HG02571 (cell line): ENCODE results near the gene ROR1.
"Not testable (repeated sequence)": the region's sequence is repeated elsewhere in the genome, so short reads cannot be mapped to it uniquely, and the experiment has no call there.

Experiments used
- ATAC-seq: cut with Tn5 transposase; IDR thresholded peaks from one replicate; pipeline ENCODE4 v1.9.1; 2021; ENCODE audit warnings: mild to moderate bottlenecking, moderate library complexity; ENCODE audit not compliant: unreplicated experiment

The ROR1 gene

DNA sequence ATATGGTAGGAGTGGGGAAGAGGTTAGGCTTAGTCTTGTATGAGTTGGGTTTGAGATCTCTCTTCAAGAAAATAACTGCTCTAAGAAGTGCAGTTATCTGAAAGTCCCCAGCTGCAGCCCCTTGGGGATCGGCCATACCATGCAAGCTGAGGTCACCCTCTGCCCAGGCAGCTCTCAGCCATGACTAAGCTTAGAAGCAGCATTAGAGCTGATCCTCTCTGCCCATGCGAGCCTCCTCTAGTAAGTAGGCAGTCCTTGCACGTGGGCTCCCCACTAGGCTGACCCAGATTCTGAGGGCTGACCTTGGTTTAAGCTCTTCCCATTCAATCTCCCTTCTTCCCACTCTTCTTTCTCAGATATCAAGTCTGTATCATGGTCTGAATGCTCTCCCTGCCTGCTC lies 308.6 kb downstream of the ROR1 start:
- ATAC-seq = no peak

DNA sequence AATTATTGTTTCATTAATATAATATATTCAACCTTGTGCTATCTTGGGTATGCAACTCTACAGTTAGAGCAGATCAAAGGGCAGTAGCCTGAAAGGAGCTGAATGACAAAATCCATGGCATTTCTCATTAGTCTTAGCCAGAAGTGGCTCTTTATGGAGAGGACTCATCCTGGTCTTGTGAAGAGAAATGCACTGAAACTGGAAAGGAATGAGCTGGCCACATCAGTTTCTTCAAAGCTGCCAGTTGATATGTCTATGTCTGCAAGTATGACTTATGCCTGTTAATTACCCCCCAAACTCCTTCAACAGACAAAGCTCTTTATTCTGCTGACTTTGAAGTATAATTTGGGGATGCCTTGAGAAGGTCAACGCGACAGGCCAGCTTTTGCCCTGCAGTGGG lies 310.6 kb downstream of the ROR1 start:
- no peak for ATAC-seq

DNA sequence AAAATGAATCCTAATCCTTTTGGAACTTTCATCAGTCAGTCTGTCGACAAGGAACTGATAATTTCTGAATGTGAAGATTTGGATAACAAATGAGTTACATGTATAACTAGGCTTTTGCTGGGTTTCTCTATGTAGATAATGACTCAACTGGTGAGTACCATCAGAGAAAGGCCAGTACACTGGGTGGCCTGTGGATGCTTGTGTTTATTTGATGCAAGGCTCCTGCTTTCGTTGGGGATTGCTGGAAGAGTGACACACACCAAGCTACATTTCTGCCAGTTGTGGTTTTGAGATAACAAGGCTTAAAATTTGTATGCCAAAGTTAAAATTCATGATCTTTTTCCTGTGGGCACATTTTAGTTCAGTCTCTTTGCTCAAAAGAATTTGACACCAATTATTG lies 314.0 kb downstream of the ROR1 start:
- no peak for ATAC-seq

DNA sequence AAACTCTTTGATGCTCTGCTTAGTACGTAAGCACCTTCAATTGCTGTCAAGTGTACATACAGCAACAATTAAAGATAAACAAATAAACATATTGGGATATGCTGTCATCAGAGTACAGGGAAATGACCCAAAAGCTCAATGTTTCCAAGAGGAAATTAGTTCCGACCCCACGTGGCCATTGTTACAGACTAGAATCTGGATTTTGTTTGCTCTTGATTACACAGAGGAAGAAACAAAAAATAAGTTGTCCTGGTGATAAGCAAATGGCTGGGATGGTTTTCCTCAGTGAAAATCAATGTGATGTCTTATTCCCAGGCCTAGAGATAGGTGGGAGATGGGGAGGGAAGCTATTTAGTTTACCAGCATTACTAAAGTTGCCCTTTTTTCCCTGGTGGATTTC lies 316.6 kb downstream of the ROR1 start:
- no peak for ATAC-seq

DNA sequence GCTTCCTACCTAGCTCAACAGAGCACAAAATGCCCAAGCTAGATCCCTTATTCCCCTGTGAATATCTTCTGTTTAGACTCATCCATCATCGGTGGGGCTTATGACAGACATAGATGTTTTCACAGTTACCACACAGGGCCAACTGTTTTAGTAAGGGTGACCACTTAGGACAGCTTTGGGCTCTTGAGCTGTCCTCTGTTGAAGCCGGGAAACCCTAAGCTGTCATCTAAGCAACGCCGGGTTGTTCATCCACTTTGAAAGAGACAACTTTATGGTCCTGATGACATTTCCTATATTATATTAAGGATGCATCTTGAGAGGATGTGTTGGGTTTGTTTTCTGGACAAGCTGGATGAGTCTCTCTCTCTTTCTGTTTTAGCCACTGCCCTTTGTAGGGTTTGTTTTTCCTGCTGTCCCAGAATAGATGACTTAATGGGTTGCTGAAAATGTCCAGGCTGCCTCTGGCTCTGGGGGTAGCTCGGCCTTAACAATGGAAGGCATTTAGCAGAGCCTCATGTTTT lies 319.1 kb downstream of the ROR1 start:
- ATAC-seq = no peak

DNA sequence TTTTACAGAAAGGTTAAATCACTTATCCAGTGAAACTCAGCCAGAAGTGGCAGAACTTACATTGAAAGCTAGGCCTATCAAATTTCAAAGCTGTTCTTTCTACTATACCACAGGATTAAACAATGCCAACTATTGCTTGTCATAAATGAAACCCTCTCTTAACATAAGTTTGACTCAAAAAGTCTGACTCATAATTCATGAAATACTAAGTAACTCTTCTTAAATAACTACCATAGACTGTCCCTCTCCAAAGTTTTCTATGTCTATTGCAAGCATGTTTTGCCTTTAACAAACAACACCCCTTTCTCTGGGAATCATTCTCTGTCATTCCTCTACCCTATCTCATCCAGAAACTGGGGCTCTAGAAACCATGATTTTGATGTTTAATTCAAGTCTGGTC lies 320.1 kb downstream of the ROR1 start:
- no peak for ATAC-seq

DNA sequence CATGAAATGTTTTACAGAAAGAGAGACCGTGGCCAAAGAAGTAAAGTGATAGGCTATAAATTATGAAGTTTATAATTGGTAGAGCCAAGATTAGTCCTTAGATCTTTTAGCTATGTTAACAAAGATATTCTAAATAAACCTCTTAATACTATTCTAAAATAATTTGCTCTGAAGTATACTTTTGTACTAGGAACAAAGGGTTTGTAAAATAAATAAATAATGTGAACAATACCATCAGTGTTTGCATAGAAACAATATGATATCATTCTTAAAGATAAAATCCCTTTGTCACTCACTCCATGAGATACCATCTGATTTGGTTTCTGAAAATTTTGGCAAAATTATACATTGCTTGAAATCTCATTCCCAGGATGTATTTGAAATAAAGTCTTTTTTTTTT lies 322.0 kb downstream of the ROR1 start:
- no peak for ATAC-seq

DNA sequence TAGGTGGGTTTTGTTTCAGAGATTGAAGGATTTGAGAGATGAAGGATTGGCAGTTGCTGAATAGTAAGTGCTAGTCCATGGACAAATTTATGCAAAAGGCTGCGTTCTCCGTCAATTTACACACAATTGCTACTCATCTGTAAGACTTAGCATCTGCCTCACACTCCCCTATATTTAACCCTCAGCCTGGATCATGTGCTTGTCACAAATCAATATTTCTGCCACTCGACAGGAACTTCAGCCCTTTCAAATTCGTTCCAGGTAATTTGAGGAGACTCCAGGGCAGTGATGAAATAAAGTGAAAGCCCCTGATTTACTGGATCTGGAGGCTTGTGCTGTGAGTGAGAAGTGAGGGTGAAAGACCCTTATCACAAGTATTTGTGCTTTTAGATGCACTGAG lies 324.0 kb downstream of the ROR1 start:
- no peak for ATAC-seq

DNA sequence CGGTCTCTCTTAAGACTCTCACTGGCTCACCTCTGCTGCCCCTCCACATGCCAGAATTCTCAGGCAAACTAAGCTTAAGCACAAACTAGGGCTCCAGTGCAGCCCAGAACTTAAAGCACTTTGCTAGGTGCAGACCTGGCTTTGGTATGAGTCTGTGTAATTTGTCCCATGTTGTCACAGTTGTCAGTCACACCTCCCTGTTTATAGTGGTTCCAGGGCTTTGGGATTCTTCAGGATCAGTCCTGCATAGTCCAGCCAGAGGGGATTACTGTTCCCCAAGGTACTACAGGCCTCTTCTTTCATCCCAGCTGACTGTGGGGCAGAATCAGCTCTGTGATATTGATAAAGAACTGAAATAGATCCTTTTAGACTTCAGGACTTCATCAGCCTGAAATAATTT lies 324.6 kb downstream of the ROR1 start:
- no peak for ATAC-seq

DNA sequence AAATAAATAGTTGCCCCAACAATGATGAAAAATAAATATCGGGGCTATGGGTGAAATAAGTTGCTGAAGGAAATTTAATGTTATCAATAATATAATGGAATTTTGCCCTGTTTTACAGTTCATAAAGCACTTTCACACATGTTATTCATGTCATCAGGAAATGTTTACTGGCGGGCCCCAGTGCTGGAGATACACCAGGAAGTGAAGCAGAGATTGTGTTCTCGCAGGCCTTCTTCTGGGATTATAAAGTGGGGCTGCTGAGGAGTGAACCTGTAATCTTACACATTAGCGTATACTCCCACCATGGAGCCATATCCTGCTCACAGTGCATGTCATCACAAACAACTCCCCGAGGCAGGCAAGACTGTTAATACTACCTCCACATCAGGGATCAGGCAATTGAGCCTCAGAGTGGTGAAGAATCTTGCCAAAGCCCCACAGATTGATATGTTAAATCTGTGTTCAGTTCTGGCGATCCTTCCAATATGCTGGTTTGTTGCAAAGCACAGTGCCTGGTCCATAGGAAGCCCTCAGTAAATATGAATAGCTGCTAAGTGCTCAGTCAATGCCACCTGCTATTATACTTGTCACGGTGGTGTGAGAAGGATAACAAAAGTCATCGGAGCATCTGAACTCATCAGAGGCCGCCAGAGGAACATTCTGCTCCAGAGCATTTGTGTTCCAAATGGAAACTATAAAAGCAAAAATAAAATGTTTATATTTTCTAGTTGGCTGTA lies 325.2 kb downstream of the ROR1 start:
- no peak for ATAC-seq

DNA sequence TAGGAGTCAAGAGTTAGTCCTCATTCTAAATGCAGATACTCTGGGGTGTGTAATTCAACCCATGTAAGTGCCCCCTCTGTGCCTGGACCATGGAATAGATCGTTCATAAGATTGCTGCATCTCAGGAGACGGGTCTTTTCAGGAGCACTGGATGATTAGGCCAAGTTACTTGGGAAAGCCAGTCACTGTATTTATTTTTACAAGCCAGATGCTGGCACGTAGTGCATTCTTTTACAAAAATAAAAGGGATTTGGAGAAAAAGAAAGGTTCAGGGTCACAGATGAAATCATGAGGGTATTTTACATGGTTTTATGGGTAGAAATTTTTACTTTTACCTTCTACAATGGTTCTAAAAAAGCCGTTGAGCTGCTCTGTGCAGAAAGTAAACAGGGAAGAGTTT lies 327.0 kb downstream of the ROR1 start:
- no peak for ATAC-seq

DNA sequence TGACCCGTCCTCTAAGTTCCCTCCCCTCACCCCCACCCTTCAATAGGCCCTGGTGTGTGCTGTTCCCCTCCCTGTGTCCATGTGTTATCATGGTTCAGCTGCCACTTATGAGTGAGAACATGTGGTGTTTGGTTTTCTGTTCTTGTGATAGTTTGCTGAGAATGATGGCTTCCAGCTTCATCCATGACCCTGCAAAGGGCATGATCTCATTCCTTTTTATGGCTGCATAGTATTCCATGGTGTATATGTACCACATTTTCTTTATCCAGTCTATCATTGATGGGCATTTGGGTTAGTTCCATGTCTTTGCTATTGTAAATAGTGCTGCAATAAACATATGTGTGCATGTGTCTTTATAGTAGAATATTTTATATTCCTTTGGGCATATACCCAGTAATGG lies 330.8 kb downstream of the ROR1 start:
- ATAC-seq = not testable (repeated sequence)

DNA sequence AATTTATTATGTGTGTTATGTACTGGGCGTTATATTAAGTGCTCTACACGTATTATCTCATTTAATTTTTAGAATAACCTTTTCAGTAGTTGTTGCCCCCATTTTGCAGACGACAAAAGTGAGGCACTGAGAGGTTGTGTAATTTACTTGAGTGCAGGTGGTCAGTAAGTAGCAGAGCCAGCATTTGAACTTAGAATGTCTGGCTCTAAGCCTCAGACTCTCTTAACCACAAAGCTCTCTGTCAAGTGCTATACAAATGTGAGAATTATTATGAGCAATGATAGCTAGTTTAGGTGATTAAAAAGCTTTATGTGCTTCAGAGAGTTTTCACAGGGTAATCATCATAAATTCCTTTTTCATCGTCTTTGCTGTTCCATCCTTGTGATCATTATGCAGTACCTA lies 333.3 kb downstream of the ROR1 start:
- no peak for ATAC-seq

DNA sequence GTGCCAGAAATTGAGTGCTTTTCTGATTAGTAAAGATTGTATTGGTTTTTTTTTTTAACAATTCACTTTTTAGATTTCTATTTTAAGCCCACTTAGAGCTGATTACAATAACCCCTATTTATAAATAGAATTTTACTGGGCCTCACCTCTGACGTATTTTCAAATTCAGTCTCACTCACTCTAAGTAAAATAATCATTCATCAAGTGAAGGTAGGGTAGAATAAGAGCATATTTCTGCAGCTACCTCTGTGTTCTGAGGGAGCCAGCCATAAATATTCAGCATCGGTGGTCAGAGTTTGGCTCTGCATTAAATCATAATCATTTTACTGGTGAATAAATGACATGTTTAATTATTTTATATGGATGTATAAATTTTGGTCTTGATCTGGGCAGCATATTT lies 333.8 kb downstream of the ROR1 start:
- ATAC-seq = no peak

DNA sequence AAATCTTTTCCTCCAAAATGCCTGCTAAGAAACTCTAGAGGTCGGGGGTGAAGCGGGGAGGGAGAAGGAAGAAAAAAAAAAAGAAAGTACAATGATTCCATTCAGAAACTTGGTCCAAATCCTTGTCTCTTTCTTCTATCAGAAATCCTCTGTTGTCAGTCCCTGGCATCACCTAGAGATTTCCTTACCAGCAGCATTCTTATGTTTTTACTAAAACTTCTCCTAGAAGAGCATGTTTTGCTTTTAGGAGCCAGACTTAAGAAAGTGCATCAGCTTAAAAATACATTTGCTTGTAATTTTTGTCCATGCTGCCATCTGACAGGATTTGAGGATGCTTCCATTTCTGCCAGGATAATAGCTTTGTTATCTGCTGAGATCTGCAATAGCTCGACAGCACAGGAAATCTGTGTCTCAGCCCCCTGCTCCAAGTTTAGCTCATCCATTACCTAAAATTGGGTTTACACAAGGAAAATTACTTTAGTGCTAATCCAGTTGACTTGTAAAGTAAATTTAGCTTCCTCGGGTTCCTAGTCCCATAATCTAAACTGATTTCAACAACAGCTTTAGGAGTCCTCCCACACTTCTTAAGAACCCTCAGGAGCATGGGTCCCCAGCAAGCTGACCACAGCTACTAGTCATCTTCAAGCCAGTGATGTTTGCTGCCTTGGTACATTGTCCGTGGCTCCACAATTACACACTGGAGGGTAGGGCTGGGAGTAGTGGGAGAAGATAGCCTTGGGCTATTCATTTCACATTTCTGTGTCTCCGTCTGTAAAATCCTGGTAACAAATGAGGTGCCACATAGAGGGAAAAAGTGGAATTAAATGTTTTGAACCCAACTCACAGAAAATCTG lies 337.3 kb downstream of the ROR1 start:
- no peak for ATAC-seq

DNA sequence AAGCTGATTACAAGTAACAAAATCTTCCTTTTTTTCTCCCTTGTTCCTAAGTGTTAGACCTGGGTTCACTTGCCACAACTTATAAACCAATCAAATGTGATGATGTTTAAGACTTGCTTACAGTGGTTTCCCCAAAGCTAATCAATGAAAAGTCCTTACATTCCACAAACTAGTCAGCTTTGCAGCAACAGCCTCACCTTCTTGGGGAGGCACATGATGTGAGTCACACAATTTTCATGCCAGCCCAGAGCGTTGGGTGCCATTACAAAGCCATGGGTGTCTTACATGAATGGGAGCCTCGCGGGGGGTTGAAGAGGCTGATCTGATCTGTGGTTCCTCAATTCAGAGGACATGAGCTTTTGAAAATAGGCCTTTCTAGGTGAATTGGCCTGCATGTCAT lies 338.0 kb downstream of the ROR1 start:
- ATAC-seq = no peak

DNA sequence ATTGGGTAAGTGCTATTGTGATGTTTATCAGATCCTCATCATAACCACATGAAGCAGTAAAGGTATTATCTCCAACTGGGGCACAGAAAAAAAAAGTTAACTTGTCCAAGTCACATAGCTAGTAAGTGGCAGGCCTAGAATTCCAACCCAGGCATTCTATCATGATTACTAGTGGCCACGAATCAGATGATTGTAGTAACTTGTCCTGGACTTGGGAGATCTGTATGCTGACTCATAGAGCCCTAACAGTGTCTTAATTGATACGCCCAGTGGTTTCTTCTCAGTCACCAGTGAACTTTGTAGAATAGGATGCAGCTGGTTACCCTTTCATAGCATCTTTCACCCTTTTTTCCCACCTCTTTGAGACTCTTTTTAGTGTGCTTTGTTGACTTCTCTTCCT lies 338.5 kb downstream of the ROR1 start:
- no peak for ATAC-seq

DNA sequence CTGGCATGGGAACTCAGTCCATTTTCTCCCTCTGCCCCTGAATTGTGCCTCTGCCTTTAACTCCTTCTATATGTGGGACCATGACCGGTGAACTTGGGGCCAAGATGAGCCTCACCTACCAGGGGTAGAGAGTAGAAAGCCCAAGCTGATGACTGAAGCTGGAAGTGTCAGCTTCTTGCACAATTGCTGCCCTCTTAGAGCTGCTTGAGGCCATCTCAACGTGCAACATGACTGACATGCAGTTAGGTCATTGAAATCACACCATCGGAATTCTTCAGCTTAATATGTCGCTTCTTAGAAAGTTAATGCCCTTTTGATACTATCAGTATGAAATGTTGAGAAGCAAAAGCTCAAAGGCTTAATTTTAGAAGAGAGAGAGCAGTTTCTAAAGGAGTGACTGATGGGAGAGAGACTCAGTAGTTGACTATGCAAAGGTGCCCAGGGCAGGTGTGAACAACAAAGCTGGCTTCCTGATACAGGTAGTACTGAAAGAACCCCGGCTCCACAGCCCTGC lies 340.3 kb downstream of the ROR1 start:
- no peak for ATAC-seq

DNA sequence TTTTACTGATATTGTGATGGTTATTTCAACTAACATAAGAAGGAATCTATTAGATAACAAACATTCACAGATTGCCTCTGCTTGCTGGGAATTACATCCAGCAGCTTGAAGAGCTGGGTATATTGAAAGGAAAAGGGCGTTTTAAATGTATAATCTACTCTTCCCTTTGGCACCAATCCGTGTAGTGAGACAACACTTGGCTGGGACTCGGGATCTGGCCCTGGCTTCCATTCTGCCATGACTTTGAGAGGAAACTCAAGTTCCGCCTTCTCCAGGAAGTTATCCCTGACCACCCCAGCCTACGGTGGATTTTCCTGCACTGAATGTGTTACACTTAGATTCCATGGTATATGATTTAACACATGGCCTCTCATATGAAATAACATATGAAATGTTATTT lies 342.7 kb downstream of the ROR1 start:
- no peak for ATAC-seq

DNA sequence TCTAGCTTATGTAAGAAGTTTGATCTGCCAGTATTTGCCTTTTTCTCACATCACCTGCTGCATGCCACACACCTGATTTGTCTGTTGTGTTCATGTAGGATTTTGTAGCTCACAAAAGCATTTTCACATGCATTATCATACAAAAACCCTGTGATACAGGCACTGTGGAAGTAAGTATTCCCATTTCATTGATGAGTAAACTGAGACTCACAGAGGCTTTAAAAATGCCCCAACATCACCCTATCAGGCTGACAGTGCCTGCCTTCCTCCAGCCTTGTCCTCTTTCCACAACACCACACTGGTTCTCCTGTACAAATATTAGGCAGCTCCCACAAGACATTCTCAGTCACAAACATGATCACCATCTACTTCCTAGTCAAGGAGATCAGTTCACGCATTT lies 343.7 kb downstream of the ROR1 start:
- no peak for ATAC-seq

DNA sequence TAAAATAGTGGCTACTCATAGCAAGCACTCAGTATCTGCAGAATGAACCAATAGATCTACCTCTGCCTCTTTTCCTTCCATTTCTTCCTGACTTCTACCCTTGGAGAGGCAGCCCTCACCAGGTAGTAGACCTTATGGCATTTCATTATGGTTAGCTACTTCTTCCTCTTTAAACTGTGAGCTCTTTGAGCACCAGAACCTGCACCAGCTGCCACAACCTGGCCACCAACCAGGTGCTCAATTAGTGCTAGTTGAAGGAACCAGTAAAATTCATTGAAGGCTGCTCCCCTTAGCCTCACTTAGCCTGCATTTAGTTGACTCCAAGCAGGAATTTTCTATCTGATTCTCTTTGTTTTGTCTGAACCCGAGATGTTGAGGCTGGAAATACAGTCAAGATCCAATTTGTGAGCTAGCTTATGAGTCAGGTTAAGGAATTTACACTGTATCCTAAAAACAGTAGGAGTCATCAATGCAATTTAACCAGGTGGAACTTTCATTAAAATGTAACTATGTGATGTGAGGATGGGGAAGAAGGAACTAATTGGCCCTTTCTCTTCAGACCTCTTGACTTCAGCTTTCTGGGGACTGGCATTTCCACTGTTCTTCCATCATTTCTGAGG lies 348.1 kb downstream of the ROR1 start:
- no peak for ATAC-seq

DNA sequence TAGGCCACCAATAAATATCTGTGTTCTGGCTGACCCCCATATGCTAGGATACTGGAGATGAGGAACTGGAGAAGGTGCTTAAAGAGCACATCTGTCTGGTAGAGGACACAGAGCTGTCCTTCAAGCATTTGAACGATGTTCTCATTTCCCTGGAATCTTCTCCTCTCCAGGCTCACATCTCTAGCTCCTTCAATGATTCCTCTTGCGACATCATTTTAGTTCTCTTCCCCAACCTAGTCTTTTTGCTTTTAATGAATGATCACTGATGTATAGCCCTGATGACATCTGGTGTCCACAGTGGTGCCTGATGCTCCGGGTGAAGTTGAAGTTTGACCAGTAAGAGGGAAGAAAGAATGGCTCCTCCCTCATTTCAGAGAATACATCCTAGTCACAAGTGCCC lies 348.8 kb downstream of the ROR1 start:
- no peak for ATAC-seq
